ENCODE data around the gene RASSF8.

The RASSF8 gene

GRCh38 chr12:25975179-25975578, 16.7 kb downstream of the RASSF8 start:
- no peaks in the 10 kb centered on the region for H3K27me3 ChIP-seq (replicated peaks; ENCODE audit: insufficient read depth, low read length)
- H3K36me3 ChIP-seq (replicated peaks; ENCODE audit: insufficient read depth, low read length): no peaks in the 10 kb centered on the region
- no peak overlapping the region for H3K9ac ChIP-seq (ENCODE audit: low read length)
- no peak overlapping the region for H2AFZ ChIP-seq (ENCODE audit: low read length)
- no peak overlapping the region for H3K4me3 ChIP-seq (ENCODE audit: low read length)
- TF ChIP-seq CTCF (IDR thresholded peaks at IDR 0.05; ENCODE audit: low read length) (no peak), EZH2phosphoT487 (IDR thresholded peaks at IDR 0.05; ENCODE audit: low read length) (no peak), EZH2 (optimal IDR thresholded peaks at IDR 0.05; ENCODE audit: low read depth, low read length) (no peak)
- no peaks in the 10 kb centered on the region for H4K20me1 ChIP-seq (ENCODE audit: insufficient read depth, low read length)
- H3K27ac ChIP-seq (ENCODE audit: low read length): no peak overlapping the region
- no peaks in the 10 kb centered on the region for H3K9me2 ChIP-seq (replicated peaks; ENCODE audit: insufficient read depth, low read length)
- no peak for DNase-seq
- H3F3A ChIP-seq (ENCODE audit: insufficient read depth, low read length): no peaks in the 10 kb centered on the region
- 0 out of 2 replicates have a peak, but pooled peaks cover 4% of the 10 kb centered on the region for H3K79me2 ChIP-seq (ENCODE audit: low read length)
- no peaks in the 10 kb centered on the region for H3K9me3 ChIP-seq (replicated peaks; ENCODE audit: insufficient read depth, low read length)
- no peaks in the 10 kb centered on the region for H3K4me1 ChIP-seq (ENCODE audit: low read length)
- no peak overlapping the region for H3K4me2 ChIP-seq (ENCODE audit: low read depth, low read length)

GRCh38 chr12:25975682-25976081, 17.2 kb downstream of the RASSF8 start:
- no peak for DNase-seq
- Histone ChIP-seq H3F3A (ENCODE audit: insufficient read depth, low read length) (no peaks in the 10 kb centered on the region), H3K9ac (ENCODE audit: low read length) (no peak overlapping the region), H3K4me2 (ENCODE audit: low read depth, low read length) (no peak overlapping the region), H3K4me1 (ENCODE audit: low read length) (no peaks in the 10 kb centered on the region), H4K20me1 (ENCODE audit: insufficient read depth, low read length) (no peaks in the 10 kb centered on the region), H3K9me2 (replicated peaks; ENCODE audit: insufficient read depth, low read length) (no peaks in the 10 kb centered on the region), H3K9me3 (replicated peaks; ENCODE audit: insufficient read depth, low read length) (no peaks in the 10 kb centered on the region), H3K79me2 (ENCODE audit: low read length) (0 out of 2 replicates have a peak, but pooled peaks cover 3% of the 10 kb centered on the region), H3K27me3 (replicated peaks; ENCODE audit: insufficient read depth, low read length) (no peaks in the 10 kb centered on the region), H2AFZ (ENCODE audit: low read length) (no peak overlapping the region), H3K36me3 (replicated peaks; ENCODE audit: insufficient read depth, low read length) (no peaks in the 10 kb centered on the region), H3K4me3 (ENCODE audit: low read length) (no peak overlapping the region), H3K27ac (ENCODE audit: low read length) (no peak overlapping the region)
- TF ChIP-seq CTCF (IDR thresholded peaks at IDR 0.05; ENCODE audit: low read length): no peak
- no peak for TF ChIP-seq EZH2 (optimal IDR thresholded peaks at IDR 0.05; ENCODE audit: low read depth, low read length)
- no peak for TF ChIP-seq EZH2phosphoT487 (IDR thresholded peaks at IDR 0.05; ENCODE audit: low read length)

- Histone ChIP-seq H3K9me3 (replicated peaks; ENCODE audit: insufficient read depth, low read length) (no peaks in the 10 kb centered on the region), H3K4me3 (ENCODE audit: low read length) (no peak overlapping the region), H3K79me2 (ENCODE audit: low read length) (no peaks in the 10 kb centered on the region), H3K4me2 (ENCODE audit: low read depth, low read length) (no peak overlapping the region), H3K36me3 (replicated peaks; ENCODE audit: insufficient read depth, low read length) (no peaks in the 10 kb centered on the region), H2AFZ (ENCODE audit: low read length) (no peak overlapping the region), H3K4me1 (ENCODE audit: low read length) (no peaks in the 10 kb centered on the region), H3K9me2 (replicated peaks; ENCODE audit: insufficient read depth, low read length) (no peaks in the 10 kb centered on the region), H3K27ac (ENCODE audit: low read length) (no peak overlapping the region), H3K9ac (ENCODE audit: low read length) (no peak overlapping the region), H4K20me1 (ENCODE audit: insufficient read depth, low read length) (no peaks in the 10 kb centered on the region), H3F3A (ENCODE audit: insufficient read depth, low read length) (no peaks in the 10 kb centered on the region), H3K27me3 (replicated peaks; ENCODE audit: insufficient read depth, low read length) (no peaks in the 10 kb centered on the region)
- no peak for TF ChIP-seq CTCF (IDR thresholded peaks at IDR 0.05; ENCODE audit: low read length)
- TF ChIP-seq EZH2phosphoT487 (IDR thresholded peaks at IDR 0.05; ENCODE audit: low read length): no peak
- no peak for TF ChIP-seq EZH2 (optimal IDR thresholded peaks at IDR 0.05; ENCODE audit: low read depth, low read length)
- DNase-seq: no peak
Measured at GRCh38 chr12:25976289-25976688, 17.8 kb downstream of the RASSF8 start.

All from MM.1S (cell line).